ENCODE measurements around the gene C1orf232.

Gene C1orf232

GRCh38 chr1:26156285-26157038 is 12.3 kb downstream of the C1orf232 start:
- no peak for DNase-seq

GRCh38 chr1:26155370-26156284 is 13.1 kb downstream of the C1orf232 start:
- DNase-seq, result no peak

- no peak for DNase-seq
These were observed 14.0 kb downstream of the C1orf232 start for GRCh38 chr1:26154750-26155149.

- DNase-seq, result no peak
These were observed 14.7 kb downstream of the C1orf232 start for GRCh38 chr1:26153966-26154532.

GRCh38 chr1:26148887-26149286 is 19.9 kb downstream of the C1orf232 start:
- DNase-seq, result no peak

- no peak for DNase-seq
These were observed 22.8 kb downstream of the C1orf232 start for GRCh38 chr1:26145960-26146294.

GRCh38 chr1:26145041-26145959 is 23.5 kb downstream of the C1orf232 start:
- DNase-seq, result peak; percentile 74 to 75

GRCh38 chr1:26142159-26142558 is 26.6 kb downstream of the C1orf232 start:
- DNase-seq, result no peak

GRCh38 chr1:26138974-26139558 is 29.7 kb downstream of the C1orf232 start:
- no peak for DNase-seq

GRCh38 chr1:26134466-26134865 is 34.3 kb downstream of the C1orf232 start:
- DNase-seq, result no peak

GRCh38 chr1:26132834-26133167 is 36.0 kb downstream of the C1orf232 start:
- no peak for DNase-seq

GRCh38 chr1:26132128-26132833 is 36.5 kb downstream of the C1orf232 start:
- DNase-seq, result no peak

GRCh38 chr1:26130695-26131094 is 38.1 kb downstream of the C1orf232 start:
- no peak for DNase-seq

GRCh38 chr1:26129778-26130177 is 39.0 kb downstream of the C1orf232 start:
- no peak for DNase-seq

- DNase-seq, result no peak
These were observed 41.3 kb downstream of the C1orf232 start for GRCh38 chr1:26127235-26128163.

GRCh38 chr1:26126321-26127084 is 42.3 kb downstream of the C1orf232 start:
- peak; percentile 12 to 32 for DNase-seq

- DNase-seq, result no peak
These were observed 42.8 kb downstream of the C1orf232 start for GRCh38 chr1:26125946-26126320.

GRCh38 chr1:26125382-26125781 is 43.4 kb downstream of the C1orf232 start:
- no peak for DNase-seq

- DNase-seq, result no peak
These were observed 44.1 kb downstream of the C1orf232 start for GRCh38 chr1:26124418-26125331.

All from stimulated activated CD4-positive, alpha-beta T cell treated with anti-CD3 and anti-CD28 coated beads, Interleukin-2, amount 100 ng/mL, for 24 hours (primary cell).